Neural cell (in vitro differentiated cells): ENCODE measurements around the gene B3GALT6. TPM values are rescaled to one million over a fixed set of nuclear protein-coding genes. Genes with fewer than 3 reads are reported as not detected.

Source experiments
- H2AFZ ChIP-seq: fragments of 200-600, 300-800 bp; sonication (generic), shearing (Covaris generic); 2 replicates; pipeline ENCODE4 v1.6.0; 2014; ENCODE audit warnings: low read depth, mild to moderate bottlenecking, antibody characterized with exemption, low read length, moderate library complexity
- H3F3A ChIP-seq: fragments of 200-600 bp; shearing (Covaris generic); 2 replicates; pipeline ENCODE4 v1.6.1; 2016; ENCODE audit warnings: mild to moderate bottlenecking, moderate library complexity, mixed read lengths, antibody characterized with exemption, low read length; ENCODE audit not compliant: insufficient read depth, poor library complexity, severe bottlenecking
- H3K27ac ChIP-seq: fragments of 200-600, 300-800 bp; sonication (generic), shearing (Covaris generic); 2 replicates; pipeline ENCODE4 v1.5.1; 2014; ENCODE audit warnings: mild to moderate bottlenecking, low read length, moderate library complexity
- H3K27me3 ChIP-seq: fragments of 300-800, 200-600 bp; sonication (generic), shearing (Covaris generic); 2 replicates; pipeline ENCODE4 v1.6.0; 2014; ENCODE audit warnings: mild to moderate bottlenecking, low read depth, low read length, moderate library complexity; ENCODE audit not compliant: insufficient read depth
- H3K36me3 ChIP-seq: fragments of 300-800, 200-600 bp; sonication (generic), shearing (Covaris generic); 2 replicates; pipeline ENCODE4 v1.5.1; 2014; ENCODE audit warnings: mild to moderate bottlenecking, antibody characterized with exemption, low read length, moderate library complexity; ENCODE audit not compliant: insufficient read depth
- H3K4me2 ChIP-seq: fragments of 300-800, 200-600 bp; sonication (generic), shearing (Covaris generic); 2 replicates; pipeline ENCODE4 v1.6.0; 2014; ENCODE audit warnings: mild to moderate bottlenecking, low read length
- H3K4me3 ChIP-seq: fragments of 300-800, 200-600 bp; sonication (generic), shearing (Covaris generic); 2 replicates; pipeline ENCODE4 v1.5.1; 2014; ENCODE audit warnings: mild to moderate bottlenecking, low read length, moderate library complexity
- H3K79me2 ChIP-seq: fragments of 200-600 bp; shearing (Covaris generic); replicated peaks from 2 replicates; pipeline ENCODE4 v1.6.0; 2014; ENCODE audit warnings: mild to moderate bottlenecking, low read length, moderate library complexity; ENCODE audit not compliant: insufficient read depth
- H3K9ac ChIP-seq: fragments of 300-800, 200-600 bp; sonication (generic), shearing (Covaris generic); 2 replicates; pipeline ENCODE4 v1.6.1; 2016; ENCODE audit warnings: mild to moderate bottlenecking, low read length, mixed read lengths
- H3K9me2 ChIP-seq: fragments of 200-600 bp; shearing (Covaris generic); 2 replicates; pipeline ENCODE4 v1.6.1; 2016; ENCODE audit warnings: mild to moderate bottlenecking, low read length, mixed read lengths; ENCODE audit not compliant: insufficient read depth
- H3K9me3 ChIP-seq: fragments of 200-600, 300-800 bp; sonication (generic), shearing (Covaris generic); 2 replicates; pipeline ENCODE4 v1.6.1; 2016; ENCODE audit warnings: mild to moderate bottlenecking, mixed run types, low read length, moderate library complexity, mixed read lengths
- H4K20me1 ChIP-seq: fragments of 200-600 bp; shearing (Covaris generic); 2 replicates; pipeline ENCODE4 v1.6.1; 2016; ENCODE audit warnings: mild to moderate bottlenecking, mixed run types; ENCODE audit not compliant: insufficient read depth
- CTCF ChIP-seq: fragments of 450-650 bp; IDR thresholded peaks from 2 replicates; pipeline ENCODE4 v1.5.1; 2014; ENCODE audit warnings: antibody characterized with exemption, mild to moderate bottlenecking, moderate library complexity; ENCODE audit not compliant: poor library complexity, severe bottlenecking
- EP300 ChIP-seq: fragments of 450-650 bp; conservative IDR thresholded peaks from 2 replicates; pipeline ENCODE4 v1.6.1; 2014; ENCODE audit warnings: antibody characterized with exemption, mild to moderate bottlenecking, moderate library complexity; ENCODE audit not compliant: poor library complexity, severe bottlenecking
- EZH2 ChIP-seq: fragments of 200-600, 300-800 bp; shearing (Covaris generic), sonication (generic); IDR thresholded peaks from 2 replicates; pipeline ENCODE4 v1.6.1; 2014; ENCODE audit warnings: antibody characterized with exemption, low read length, borderline replicate concordance, mild to moderate bottlenecking; ENCODE audit not compliant: insufficient read depth, poor library complexity, severe bottlenecking
- MXI1 ChIP-seq: fragments of 450-650 bp; conservative IDR thresholded peaks from 2 replicates; pipeline ENCODE4 v1.6.1; 2014; ENCODE audit warnings: antibody characterized with exemption, mild to moderate bottlenecking; ENCODE audit not compliant: poor library complexity, severe bottlenecking
- POLR2AphosphoS5 ChIP-seq: IDR thresholded peaks from 2 replicates; pipeline ENCODE4 v1.6.1; 2012
- RAD21 ChIP-seq: fragments of 450-650 bp; conservative IDR thresholded peaks from 2 replicates; pipeline ENCODE4 v1.6.1; 2014; ENCODE audit warnings: antibody characterized with exemption, mild to moderate bottlenecking, moderate library complexity
- REST ChIP-seq: IDR thresholded peaks from 2 replicates; pipeline ENCODE4 v1.6.1; 2012; ENCODE audit warnings: borderline replicate concordance
- SMC3 ChIP-seq: fragments of 450-650 bp; conservative IDR thresholded peaks from 2 replicates; pipeline ENCODE4 v1.6.1; 2014; ENCODE audit warnings: antibody characterized with exemption, mild to moderate bottlenecking, moderate library complexity; ENCODE audit not compliant: poor library complexity
- TAF1 ChIP-seq: IDR thresholded peaks from 2 replicates; pipeline ENCODE4 v1.6.1; 2012; ENCODE audit warnings: low read depth
- polyA plus RNA-seq: library from polyadenylated mRNA; depleted of rRNA; stranded (reverse); fragments of >200 nt; gene quantifications from 2 replicates; pipeline ENCODE4 v1.2.3, GENCODE V29; 2014

The B3GALT6 gene
- polyA plus RNA-seq, 1 donor from 2014 or later = 46.5 TPM

- Histone ChIP-seq H2AFZ (no peak overlapping the region), H3K4me2 (no peak overlapping the region), H3K36me3 (no peaks in the 10 kb centered on the region), H3K27me3 (no peaks in the 10 kb centered on the region), H3K27ac (no peak overlapping the region), H3K4me3 (peak overlapping the region; percentile 36), H3K9me2 (no peaks in the 10 kb centered on the region), H3K9me3 (no peaks in the 10 kb centered on the region), H4K20me1 (no peaks in the 10 kb centered on the region), H3K79me2 (peaks cover 39% of the 10 kb centered on the region), H3K9ac (no peak overlapping the region), H3F3A (no peaks in the 10 kb centered on the region)
- no peak for TF ChIP-seq POLR2AphosphoS5
- TF ChIP-seq CTCF = no peak
- TF ChIP-seq EP300 = no peak
Measured at GRCh38 chr1:1270813-1271212, 38.8 kb downstream of the B3GALT6 start.

GRCh38 chr1:1272341-1273208 is 40.5 kb downstream of the B3GALT6 start:
- Histone ChIP-seq H4K20me1 (no peaks in the 10 kb centered on the region), H3F3A (no peaks in the 10 kb centered on the region), H3K9me2 (no peaks in the 10 kb centered on the region), H3K27me3 (no peaks in the 10 kb centered on the region), H3K4me3 (peak overlapping the region; percentile 95), H3K27ac (peak overlapping the region; percentile 57), H3K4me2 (peak overlapping the region; percentile 98), H3K9ac (peak overlapping the region; percentile 87), H2AFZ (no peak overlapping the region), H3K79me2 (peaks cover 37% of the 10 kb centered on the region), H3K9me3 (no peaks in the 10 kb centered on the region), H3K36me3 (no peaks in the 10 kb centered on the region)
- no peak for TF ChIP-seq SMC3
- TF ChIP-seq EZH2 = no peak
- no peak for TF ChIP-seq EP300
- no peak for TF ChIP-seq RAD21
- no peak for TF ChIP-seq POLR2AphosphoS5
- no peak for TF ChIP-seq CTCF
- no peak for TF ChIP-seq TAF1
- TF ChIP-seq MXI1 = no peak
- no peak for TF ChIP-seq REST
